ENCODE measurements around the gene SWI5. TPM values are rescaled to one million over a fixed set of nuclear protein-coding genes. Genes with fewer than 3 reads are reported as not detected.

Gene SWI5
- total RNA-seq, 2 donors from 2014 or later = 33.4 to 46.9 TPM

GRCh38 chr9:128254362-128254761 is 21.7 kb upstream of the SWI5 start:
- Mint-ChIP-seq H3K27me3 (ENCODE audit: insufficient read depth) (peaks cover 19% of the 10 kb centered on the region), H3K4me3 (no peak overlapping the region), H3K9me3 (no peaks in the 10 kb centered on the region), H3K36me3 (ENCODE audit: low read depth) (peaks cover 20% of the 10 kb centered on the region), H3K4me1 (peaks cover 11% of the 10 kb centered on the region), H3K27ac (no peak overlapping the region)
- WGBS, 2 experiments (ENCODE audit: insufficient coverage in 1 of 2, insufficient read length in 1 of 2) = 92 to 93% methylated on average over 14 to 19 of the region's 20 CpGs
- Histone ChIP-seq H3K9me3 (ENCODE audit: control insufficient read depth, low read length) (no peaks in the 10 kb centered on the region), H3K27me3 (ENCODE audit: control insufficient read depth, insufficient read depth, low read length, poor library complexity, severe bottlenecking) (no peaks in the 10 kb centered on the region), H3K4me1 (ENCODE audit: control insufficient read depth, insufficient read depth, low read length) (no peaks in the 10 kb centered on the region), H3K36me3 (ENCODE audit: control insufficient read depth, insufficient read depth, low read length) (peaks cover 21% of the 10 kb centered on the region), H3K4me3 (ENCODE audit: low read length) (no peak overlapping the region), H3K9ac (ENCODE audit: extremely low read depth, low read length, poor library complexity, severe bottlenecking) (no peak overlapping the region), H3K27ac (ENCODE audit: low read depth, low read length) (no peak overlapping the region)
- TF ChIP-seq, protein P1, sequence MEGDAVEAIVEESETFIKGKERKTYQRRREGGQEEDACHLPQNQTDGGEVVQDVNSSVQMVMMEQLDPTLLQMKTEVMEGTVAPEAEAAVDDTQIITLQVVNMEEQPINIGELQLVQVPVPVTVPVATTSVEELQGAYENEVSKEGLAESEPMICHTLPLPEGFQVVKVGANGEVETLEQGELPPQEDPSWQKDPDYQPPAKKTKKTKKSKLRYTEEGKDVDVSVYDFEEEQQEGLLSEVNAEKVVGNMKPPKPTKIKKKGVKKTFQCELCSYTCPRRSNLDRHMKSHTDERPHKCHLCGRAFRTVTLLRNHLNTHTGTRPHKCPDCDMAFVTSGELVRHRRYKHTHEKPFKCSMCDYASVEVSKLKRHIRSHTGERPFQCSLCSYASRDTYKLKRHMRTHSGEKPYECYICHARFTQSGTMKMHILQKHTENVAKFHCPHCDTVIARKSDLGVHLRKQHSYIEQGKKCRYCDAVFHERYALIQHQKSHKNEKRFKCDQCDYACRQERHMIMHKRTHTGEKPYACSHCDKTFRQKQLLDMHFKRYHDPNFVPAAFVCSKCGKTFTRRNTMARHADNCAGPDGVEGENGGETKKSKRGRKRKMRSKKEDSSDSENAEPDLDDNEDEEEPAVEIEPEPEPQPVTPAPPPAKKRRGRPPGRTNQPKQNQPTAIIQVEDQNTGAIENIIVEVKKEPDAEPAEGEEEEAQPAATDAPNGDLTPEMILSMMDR (conservative IDR thresholded peaks at IDR 0.05) = no peak
- DNase-seq = peak; percentile 48

GRCh38 chr9:128254855-128255759 is 21.0 kb upstream of the SWI5 start:
- H3K4me3 ChIP-seq (ENCODE audit: low read length) = no peak overlapping the region
- H3K27ac ChIP-seq (ENCODE audit: low read depth, low read length) = no peak overlapping the region
- H3K36me3 Mint-ChIP-seq (ENCODE audit: low read depth) = peaks cover 23% of the 10 kb centered on the region
- peak; percentile 95 for DNase-seq
- H3K9me3 ChIP-seq (ENCODE audit: control insufficient read depth, low read length) = no peaks in the 10 kb centered on the region
- H3K4me3 Mint-ChIP-seq = no peak overlapping the region
- H3K9ac ChIP-seq (ENCODE audit: extremely low read depth, low read length, poor library complexity, severe bottlenecking) = no peak overlapping the region
- H3K27me3 ChIP-seq (ENCODE audit: control insufficient read depth, insufficient read depth, low read length, poor library complexity, severe bottlenecking) = no peaks in the 10 kb centered on the region
- H3K27ac Mint-ChIP-seq = peak overlapping the region; percentile 72
- H3K27me3 Mint-ChIP-seq (ENCODE audit: insufficient read depth) = peaks cover 12% of the 10 kb centered on the region
- 70 to 83% methylated on average over 9 to 18 of the region's 18 CpGs for WGBS, 2 experiments (ENCODE audit: insufficient coverage in 1 of 2, insufficient read length in 1 of 2)
- no peaks in the 10 kb centered on the region for H3K4me1 ChIP-seq (ENCODE audit: control insufficient read depth, insufficient read depth, low read length)
- no peaks in the 10 kb centered on the region for H3K9me3 Mint-ChIP-seq
- peaks cover 24% of the 10 kb centered on the region for H3K36me3 ChIP-seq (ENCODE audit: control insufficient read depth, insufficient read depth, low read length)
- peaks cover 5% of the 10 kb centered on the region for H3K4me1 Mint-ChIP-seq
- TF ChIP-seq, protein P1 (conservative IDR thresholded peaks at IDR 0.05) = peak; percentile 95

DNA sequence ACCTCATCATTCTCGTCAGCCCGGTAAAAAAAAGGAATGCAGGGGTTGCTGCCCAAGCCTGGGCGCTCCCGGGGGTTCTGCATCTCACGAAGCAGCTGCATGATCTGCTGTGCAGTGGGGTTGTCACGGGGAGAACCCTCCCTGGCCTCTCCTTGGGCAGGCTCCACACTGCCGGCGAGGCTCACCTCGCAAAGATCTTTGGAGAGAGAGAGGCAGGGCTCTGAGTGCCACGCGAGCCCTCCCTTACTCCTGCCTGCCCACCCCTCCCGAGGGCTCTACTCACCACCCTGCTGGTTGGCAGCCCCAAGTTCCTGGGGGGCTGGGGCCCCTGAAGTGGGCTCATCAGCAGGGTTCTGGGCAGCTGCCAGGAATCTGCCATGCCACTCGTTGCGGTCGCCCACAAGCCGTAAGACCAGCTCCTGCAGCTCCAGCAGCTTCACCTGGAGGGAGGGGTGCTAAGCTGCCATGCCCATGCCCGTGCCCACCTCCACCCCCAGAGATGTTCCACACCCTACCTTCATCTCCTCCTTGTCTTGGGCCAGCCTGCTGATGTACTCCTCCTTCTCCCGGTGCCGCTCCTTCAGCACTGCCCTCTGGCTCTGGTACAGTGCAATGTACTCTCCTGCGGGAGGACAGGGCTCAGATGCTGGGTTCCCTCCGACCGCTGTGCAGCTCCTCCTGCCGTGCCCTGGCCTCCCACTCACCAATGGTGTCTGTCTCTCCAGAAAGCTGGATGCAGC is 18.8 kb upstream of the SWI5 start:
- peaks cover 43% of the 10 kb centered on the region for H3K36me3 ChIP-seq (ENCODE audit: control insufficient read depth, insufficient read depth, low read length)
- peaks cover 37% of the 10 kb centered on the region for H3K36me3 Mint-ChIP-seq (ENCODE audit: low read depth)
- no peaks in the 10 kb centered on the region for H3K9me3 Mint-ChIP-seq
- H3K4me1 ChIP-seq (ENCODE audit: control insufficient read depth, insufficient read depth, low read length) = no peaks in the 10 kb centered on the region
- DNase-seq = no peak
- no peak overlapping the region for H3K4me3 Mint-ChIP-seq
- WGBS, 2 experiments (ENCODE audit: insufficient coverage in 1 of 2, insufficient read length in 1 of 2) = 95 to 97% methylated on average over 14 to 23 of the region's 23 CpGs
- H3K9ac ChIP-seq (ENCODE audit: extremely low read depth, low read length, poor library complexity, severe bottlenecking) = no peak overlapping the region
- TF ChIP-seq, protein P1 (conservative IDR thresholded peaks at IDR 0.05) = no peak
- no peak overlapping the region for H3K27ac Mint-ChIP-seq
- H3K4me3 ChIP-seq (ENCODE audit: low read length) = no peak overlapping the region
- no peaks in the 10 kb centered on the region for H3K27me3 ChIP-seq (ENCODE audit: control insufficient read depth, insufficient read depth, low read length, poor library complexity, severe bottlenecking)
- no peaks in the 10 kb centered on the region for H3K9me3 ChIP-seq (ENCODE audit: control insufficient read depth, low read length)
- H3K4me1 Mint-ChIP-seq = peaks cover 2% of the 10 kb centered on the region
- no peak overlapping the region for H3K27ac ChIP-seq (ENCODE audit: low read depth, low read length)
- H3K27me3 Mint-ChIP-seq (ENCODE audit: insufficient read depth) = peaks cover 1% of the 10 kb centered on the region
